ENCODE data around the gene IL22RA1.

Gene IL22RA1

GRCh38 chr1:24125456-24125855, 17.5 kb downstream of the IL22RA1 start:
- Histone ChIP-seq H3K4me3 (ENCODE audit: low read depth, low read length) (no peak overlapping the region), H3K4me2 (ENCODE audit: low read length) (no peak overlapping the region), H3K36me3 (ENCODE audit: control insufficient read depth, insufficient read depth, low read length) (no peaks in the 10 kb centered on the region), H3K27ac (no peak overlapping the region), H3K4me1 (no peaks in the 10 kb centered on the region), H3K27me3 (ENCODE audit: control insufficient read depth, insufficient read depth, low read length) (no peaks in the 10 kb centered on the region), H3K79me2 (no peaks in the 10 kb centered on the region), H3K9ac (no peak overlapping the region), H3K9me3 (ENCODE audit: control insufficient read depth, low read length) (no peaks in the 10 kb centered on the region), H2AFZ (no peak overlapping the region)
- TF ChIP-seq CTCF (IDR thresholded peaks at IDR 0.05), result no peak

- Histone ChIP-seq H3K9me3 (ENCODE audit: control insufficient read depth, low read length) (no peaks in the 10 kb centered on the region), H3K4me2 (ENCODE audit: low read length) (no peak overlapping the region), H3K27me3 (ENCODE audit: control insufficient read depth, insufficient read depth, low read length) (no peaks in the 10 kb centered on the region), H3K4me3 (ENCODE audit: low read depth, low read length) (no peak overlapping the region), H3K9ac (no peak overlapping the region), H3K79me2 (no peaks in the 10 kb centered on the region), H3K36me3 (ENCODE audit: control insufficient read depth, insufficient read depth, low read length) (no peaks in the 10 kb centered on the region), H3K4me1 (no peaks in the 10 kb centered on the region), H2AFZ (no peak overlapping the region), H3K27ac (no peak overlapping the region)
- TF ChIP-seq CTCF (IDR thresholded peaks at IDR 0.05), result no peak
These were observed 18.0 kb downstream of the IL22RA1 start for GRCh38 chr1:24124980-24125379.

- no peak for TF ChIP-seq CTCF (IDR thresholded peaks at IDR 0.05)
- Histone ChIP-seq H3K9ac (no peak overlapping the region), H3K4me3 (ENCODE audit: low read depth, low read length) (no peak overlapping the region), H3K27ac (no peak overlapping the region), H3K36me3 (ENCODE audit: control insufficient read depth, insufficient read depth, low read length) (no peaks in the 10 kb centered on the region), H3K4me2 (ENCODE audit: low read length) (no peak overlapping the region), H3K9me3 (ENCODE audit: control insufficient read depth, low read length) (no peaks in the 10 kb centered on the region), H3K27me3 (ENCODE audit: control insufficient read depth, insufficient read depth, low read length) (no peaks in the 10 kb centered on the region), H3K4me1 (no peaks in the 10 kb centered on the region), H2AFZ (no peak overlapping the region), H3K79me2 (no peaks in the 10 kb centered on the region)
These were observed 19.3 kb downstream of the IL22RA1 start for GRCh38 chr1:24123611-24124010.

GRCh38 chr1:24122776-24123175, 20.2 kb downstream of the IL22RA1 start:
- Histone ChIP-seq H3K27me3 (ENCODE audit: control insufficient read depth, insufficient read depth, low read length) (no peaks in the 10 kb centered on the region), H3K4me1 (no peaks in the 10 kb centered on the region), H3K36me3 (ENCODE audit: control insufficient read depth, insufficient read depth, low read length) (no peaks in the 10 kb centered on the region), H3K27ac (no peak overlapping the region), H2AFZ (no peak overlapping the region), H3K9me3 (ENCODE audit: control insufficient read depth, low read length) (no peaks in the 10 kb centered on the region), H3K79me2 (no peaks in the 10 kb centered on the region), H3K4me3 (ENCODE audit: low read depth, low read length) (no peak overlapping the region), H3K4me2 (ENCODE audit: low read length) (no peak overlapping the region), H3K9ac (no peak overlapping the region)
- no peak for TF ChIP-seq CTCF (IDR thresholded peaks at IDR 0.05)

- Histone ChIP-seq H3K27me3 (ENCODE audit: control insufficient read depth, insufficient read depth, low read length) (no peaks in the 10 kb centered on the region), H3K27ac (no peak overlapping the region)
These were observed 21.5 kb downstream of the IL22RA1 start for GRCh38 chr1:24121406-24121805.

More at GRCh38 chr1:24121406-24121805, 21.5 kb downstream of the IL22RA1 start:
- TF ChIP-seq CTCF (IDR thresholded peaks at IDR 0.05), result no peak
- Histone ChIP-seq H3K4me3 (ENCODE audit: low read depth, low read length) (no peak overlapping the region), H3K4me1 (no peaks in the 10 kb centered on the region), H3K79me2 (no peaks in the 10 kb centered on the region), H3K9ac (no peak overlapping the region), H3K4me2 (ENCODE audit: low read length) (no peak overlapping the region), H2AFZ (no peak overlapping the region), H3K36me3 (ENCODE audit: control insufficient read depth, insufficient read depth, low read length) (no peaks in the 10 kb centered on the region), H3K9me3 (ENCODE audit: control insufficient read depth, low read length) (no peaks in the 10 kb centered on the region)
